Measurements from ENCODE around the gene CERS6.

CERS6 gene

DNA sequence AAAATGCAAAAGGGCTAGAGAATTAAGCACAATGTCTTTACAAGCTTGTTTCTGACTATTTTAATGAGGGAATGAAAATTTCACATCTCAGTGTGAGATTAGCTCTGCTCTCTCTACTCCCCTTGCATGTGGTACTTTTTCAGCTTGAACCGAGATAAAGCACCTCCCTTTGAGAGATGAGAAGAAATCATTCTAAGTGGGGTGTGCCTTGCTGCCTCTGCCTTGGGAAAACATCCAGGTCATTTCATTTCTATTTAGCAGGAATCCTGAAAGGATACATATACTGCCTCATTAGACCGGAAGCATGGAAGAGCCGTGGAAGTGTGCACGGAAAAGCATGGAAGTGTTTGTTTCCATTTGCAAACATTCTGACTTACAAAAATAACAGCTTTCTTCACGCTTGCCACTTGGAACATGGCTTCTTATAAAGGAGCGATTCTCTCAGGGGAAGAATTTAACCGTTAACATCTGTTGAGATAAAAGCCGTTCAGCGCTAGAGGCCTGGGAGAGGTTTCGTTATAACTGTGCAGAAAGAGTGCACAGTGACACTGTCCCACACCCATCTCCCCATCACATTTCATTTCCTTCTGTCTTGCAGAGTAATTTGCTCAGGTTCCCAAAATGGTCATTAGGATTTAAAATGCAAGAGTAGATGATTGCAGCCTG, 363.1 kb downstream of the CERS6 start:
- DNase-seq (ENCODE audit: low read depth in 4 of 4, low spot score in 1 of 4) = no peak

DNA sequence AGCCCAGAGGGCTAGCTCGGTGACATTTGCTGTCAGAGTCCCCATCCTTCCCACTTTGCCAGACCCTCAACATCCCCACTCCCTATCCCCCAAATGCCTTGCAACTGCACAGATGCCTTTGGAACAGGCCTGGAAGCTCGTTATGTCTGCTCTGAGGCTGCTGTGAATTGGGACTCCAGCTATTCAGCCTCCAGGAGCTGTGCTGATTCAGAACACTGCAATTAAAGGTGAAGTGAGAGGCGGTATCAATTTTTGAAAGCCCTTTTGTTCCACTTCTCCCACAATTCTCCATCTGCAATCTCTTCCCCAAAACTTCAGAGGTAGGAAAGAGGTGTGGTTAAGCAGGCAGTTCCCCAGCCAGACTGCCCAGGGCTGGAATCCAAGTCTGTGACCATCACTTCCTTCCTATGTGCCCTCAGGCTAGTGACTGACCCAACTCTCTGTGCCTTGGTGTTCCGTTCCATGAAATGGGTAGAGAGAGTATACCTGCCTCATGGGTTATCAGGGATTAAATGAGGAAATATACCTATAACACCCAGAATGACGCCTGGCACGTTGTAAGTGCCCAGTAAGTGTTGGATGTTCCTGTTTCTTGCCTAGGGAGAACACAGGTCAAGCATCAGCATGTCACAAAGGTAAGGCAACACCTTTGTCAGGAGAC, 363.9 kb downstream of the CERS6 start:
- no peak for DNase-seq (ENCODE audit: low read depth in 4 of 4, low spot score in 1 of 4)

DNA sequence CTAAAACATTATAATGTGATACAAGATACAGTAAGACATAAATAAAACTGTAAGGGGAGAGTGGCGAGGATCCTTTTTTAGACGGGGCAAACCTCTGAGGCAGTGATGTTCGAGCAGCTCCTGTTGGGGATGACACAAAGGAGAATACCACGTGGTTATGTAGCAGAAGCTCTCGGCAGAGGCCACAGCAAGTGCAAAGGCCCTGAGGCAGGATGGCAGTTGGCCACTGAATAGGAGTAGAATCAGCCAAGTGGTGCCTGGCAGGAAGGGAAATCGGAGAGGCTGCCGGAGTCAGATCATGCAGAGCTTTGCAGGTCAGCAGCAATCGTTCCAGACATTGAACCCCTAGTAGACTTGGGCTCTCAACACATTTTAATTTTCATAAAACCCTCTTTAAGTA, 365.5 kb downstream of the CERS6 start:
- no peak for DNase-seq (ENCODE audit: low read depth in 4 of 4, low spot score in 1 of 4)

DNA sequence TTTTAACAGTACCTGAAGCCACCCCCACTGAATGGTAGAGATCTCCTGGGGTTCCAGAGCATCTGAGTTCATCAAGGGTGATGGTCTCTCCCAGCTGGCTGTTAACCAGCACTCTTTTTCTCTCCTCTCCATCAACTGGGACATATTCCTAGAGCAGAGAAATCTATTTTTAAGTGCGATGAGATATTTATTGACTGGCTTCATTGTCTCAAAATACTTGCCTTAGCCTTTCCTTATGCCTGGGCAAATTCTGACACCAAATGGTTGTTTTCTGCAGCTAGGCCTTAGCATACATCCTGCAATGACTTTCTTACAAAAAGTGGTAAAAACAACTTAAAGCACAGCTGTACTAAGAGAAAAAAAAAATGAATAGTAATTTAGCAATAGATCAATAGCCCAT, 365.9 kb downstream of the CERS6 start:
- no peak for DNase-seq (ENCODE audit: low read depth in 4 of 4, low spot score in 1 of 4)

Data from stimulated activated CD4-positive, alpha-beta T cell treated with anti-CD3 and anti-CD28 coated beads, Interleukin-1b, Interleukin-23, amount 100 ng/mL, for 24 hours (primary cell).